Measurements from ENCODE around the gene OSBPL3. TPM values are rescaled to one million over a fixed set of nuclear protein-coding genes. Genes with fewer than 3 reads are reported as not detected.
A peak's percentile ranks its signal among the peaks of the same experiment; 100 is the strongest.

OSBPL3 gene
- total RNA-seq, 2 experiments from 2014 or later = 44.6 to 45.7 TPM

- no peak for ATAC-seq
- intact Hi-C loops (cut with micrococcal nuclease) = no loop called here
- Mint-ChIP-seq H3K27ac (no peak overlapping the region), H3K36me3 (ENCODE audit: low read depth) (peaks cover 21% of the 10 kb centered on the region), H3K4me3 (no peak overlapping the region), H3K4me1 (ENCODE audit: low read depth) (peaks cover 63% of the 10 kb centered on the region), H3K9me3 (no peaks in the 10 kb centered on the region), H3K27me3 (no peaks in the 10 kb centered on the region)
- no peak for TF ChIP-seq CTCF (IDR thresholded peaks at IDR 0.05)
- DNase-seq = no peak
- ChIA-PET CTCF (interaction anchor here (1.3 kb wide), 2 partner anchors 19 to 26 kb away, joined by 4 to 5 read pairs; no protein-coding TSS in a partner anchor), POLR2A (interaction anchor here (1.5 kb wide), 1 partner anchor 100 kb away, joined by 6 read pairs; no protein-coding TSS in a partner anchor)
Observed at GRCh38 chr7:24880886-24881285, 99.1 kb downstream of the OSBPL3 start.

GRCh38 chr7:24879291-24879690 lies 100.7 kb downstream of the OSBPL3 start:
- Mint-ChIP-seq H3K27ac (no peak overlapping the region), H3K9me3 (no peaks in the 10 kb centered on the region), H3K27me3 (no peaks in the 10 kb centered on the region), H3K4me1 (ENCODE audit: low read depth) (peaks cover 51% of the 10 kb centered on the region), H3K4me3 (no peak overlapping the region), H3K36me3 (ENCODE audit: low read depth) (peaks cover 17% of the 10 kb centered on the region)
- intact Hi-C loops (cut with micrococcal nuclease) = no loop called here
- ChIA-PET CTCF (interaction anchor here (0.9 to 2.6 kb wide), 6 partner anchors 13 to 214 kb away, joined by 3 to 11 read pairs (median 3); no protein-coding TSS in a partner anchor), POLR2A (interaction anchor here (1.9 kb wide), 1 partner anchor 31 kb away, joined by 11 read pairs; no protein-coding TSS in a partner anchor)
- ATAC-seq (no peak), DNase-seq (no peak)
- TF ChIP-seq CTCF (IDR thresholded peaks at IDR 0.05) = no peak

- DNase-seq = peak; percentile 67
- Mint-ChIP-seq H3K4me3 (peak overlapping the region; percentile 34), H3K9me3 (no peaks in the 10 kb centered on the region), H3K36me3 (ENCODE audit: low read depth) (peaks cover 11% of the 10 kb centered on the region), H3K27ac (peak overlapping the region; percentile 79), H3K27me3 (no peaks in the 10 kb centered on the region), H3K4me1 (ENCODE audit: low read depth) (peaks cover 37% of the 10 kb centered on the region)
- ATAC-seq = peak; percentile 95
- TF ChIP-seq CTCF (IDR thresholded peaks at IDR 0.05) = no peak
- intact Hi-C loops (cut with micrococcal nuclease) = no loop called here
- POLR2A ChIA-PET = interaction anchor here (0.5 to 1.8 kb wide), 7 partner anchors 11 to 390 kb away, joined by 3 to 6 read pairs (median 3); partner anchors contain the start of gene OSBPL3
- CTCF ChIA-PET = interaction anchor here (0.7 to 2.6 kb wide), 3 partner anchors 44 to 104 kb away, joined by 3 to 11 read pairs (median 4); no protein-coding TSS in a partner anchor
Observed at GRCh38 chr7:24877790-24878311, 102.1 kb downstream of the OSBPL3 start.

- DNase-seq = no peak
- TF ChIP-seq CTCF (IDR thresholded peaks at IDR 0.05) = no peak
- H3K4me3 Mint-ChIP-seq = no peak overlapping the region
- POLR2A ChIA-PET = no interaction called here
- H3K27ac Mint-ChIP-seq = no peak overlapping the region
- intact Hi-C loops (cut with micrococcal nuclease) = loop anchor here (5.0 kb wide), 1 partner anchor 33 kb away; no protein-coding TSS in a partner anchor
- CTCF ChIA-PET = no interaction called here
- ATAC-seq = no peak
- H3K36me3 Mint-ChIP-seq (ENCODE audit: low read depth) = peaks cover 21% of the 10 kb centered on the region
- H3K27me3 Mint-ChIP-seq = no peaks in the 10 kb centered on the region
- peaks cover 42% of the 10 kb centered on the region for H3K4me1 Mint-ChIP-seq (ENCODE audit: low read depth)
- no peaks in the 10 kb centered on the region for H3K9me3 Mint-ChIP-seq
Observed at GRCh38 chr7:24874791-24875190, 105.2 kb downstream of the OSBPL3 start.

GRCh38 chr7:24873944-24874343 lies 106.0 kb downstream of the OSBPL3 start:
- no peaks in the 10 kb centered on the region for H3K27me3 Mint-ChIP-seq
- ATAC-seq (no peak), DNase-seq (no peak)

More at GRCh38 chr7:24873944-24874343, 106.0 kb downstream of the OSBPL3 start:
- no peak for TF ChIP-seq CTCF (IDR thresholded peaks at IDR 0.05)
- H3K4me3 Mint-ChIP-seq = no peak overlapping the region
- peaks cover 25% of the 10 kb centered on the region for H3K36me3 Mint-ChIP-seq (ENCODE audit: low read depth)
- H3K27ac Mint-ChIP-seq = no peak overlapping the region
- CTCF ChIA-PET = interaction anchor here (0.8 kb wide), 1 partner anchor 196 kb away, joined by 3 read pairs; no protein-coding TSS in a partner anchor
- intact Hi-C loops (cut with micrococcal nuclease) = loop anchor here (5.0 kb wide), 1 partner anchor 33 kb away; no protein-coding TSS in a partner anchor
- POLR2A ChIA-PET = no interaction called here
- no peaks in the 10 kb centered on the region for H3K9me3 Mint-ChIP-seq
- H3K4me1 Mint-ChIP-seq (ENCODE audit: low read depth) = peaks cover 37% of the 10 kb centered on the region

Data from activated CD8-positive, alpha-beta T cell treated with anti-CD3 and anti-CD28 coated beads for 36 hours (primary cell).